Spleen (tissue), 11 donors: Measurements from ENCODE around the gene ZMYND8. TPM values are rescaled to one million over a fixed set of nuclear protein-coding genes. Genes with fewer than 3 reads are reported as not detected.

Source experiments
- DNase-seq: peaks from one replicate; pipeline ENCODE4 v3.0.0-alpha.2; 2020
- H3K27ac ChIP-seq, 8 donors: fragments of 200-600 bp; sonication (generic) in 7 of 8; 1 replicate in 4 of 8; 2 replicates in 4 of 8; pipeline versions ENCODE4 v1.5.0 to v1.8.0; 2016 to 2021; ENCODE audit warnings: inconsistent platforms in 4 of 8, mild to moderate bottlenecking in 4 of 8, moderate library complexity in 1 of 8
- H3K27me3 ChIP-seq, 7 donors: fragments of 200-600 bp; sonication (generic) in 6 of 7; replicated peaks in 1 of 7; 1 replicate in 4 of 7; 2 replicates in 3 of 7; pipeline versions ENCODE4 v1.5.0 to v1.8.0; 2016 to 2021; ENCODE audit warnings: inconsistent platforms in 3 of 7, mild to moderate bottlenecking in 1 of 7
- H3K36me3 ChIP-seq, 6 donors: fragments of 200-600 bp; sonication (generic) in 5 of 6; 1 replicate in 4 of 6; 2 replicates in 2 of 6; pipeline versions ENCODE4 v1.5.0 to v1.8.0; 2016 to 2021; ENCODE audit warnings: inconsistent platforms in 2 of 6
- H3K4me1 ChIP-seq, 6 donors: fragments of 200-600 bp; sonication (generic) in 5 of 6; 1 replicate in 3 of 6; 2 replicates in 3 of 6; pipeline versions ENCODE4 v1.5.0 to v1.8.0; 2016 to 2021; ENCODE audit warnings: inconsistent platforms in 3 of 6
- H3K4me3 ChIP-seq, 8 donors: fragments of 200-600 bp; sonication (generic) in 7 of 8; 1 replicate in 4 of 8; 2 replicates in 4 of 8; pipeline versions ENCODE4 v1.5.0 to v1.8.0; 2016 to 2021; ENCODE audit warnings: inconsistent platforms in 4 of 8, mild to moderate bottlenecking in 4 of 8, moderate library complexity in 2 of 8
- H3K9me3 ChIP-seq, 8 donors: fragments of 200-600 bp; sonication (generic) in 7 of 8; 1 replicate in 4 of 8; 2 replicates in 4 of 8; pipeline versions ENCODE4 v1.5.0 to v1.8.0; 2016 to 2021; ENCODE audit warnings: inconsistent platforms in 4 of 8
- POLR2A ChIP-seq, 3 donors: fragments of 450-650 bp; IDR thresholded peaks; one replicate each; pipeline ENCODE4 v1.5.1; 2017; ENCODE audit warnings: antibody characterized with exemption in 3 of 3, mild to moderate bottlenecking in 1 of 3
- POLR2AphosphoS5 ChIP-seq, 3 donors: sonication (generic); formaldehyde crosslinking; IDR thresholded peaks; one replicate each; pipeline ENCODE4 v1.5.1; 2017; ENCODE audit warnings: antibody characterized with exemption in 3 of 3
- WGBS, 5 donors: extraction: QIAGEN DNeasy Blood & Tissue Kit in 3 of 5; methylation state at CpG; one replicate each; pipeline versions ENCODE4 v1.1.5 to v1.1.7; 2013 to 2018; 5-methylcytosine and 5-hydroxymethylcytosine counted together
- intact Hi-C: fragments of 100-400 bp; cut with DNase I; formaldehyde crosslinking; loops from one replicate; pipeline ENCODE4 v1.15.0; 2023; ENCODE audit warnings: low total_unique reads
- polyA plus RNA-seq, 3 donors: library from polyadenylated mRNA; stranded (reverse); fragments of 200-250 nt; gene quantifications; one replicate each; pipeline ENCODE4 v1.2.1, GENCODE V29; 2013
- total RNA-seq, 7 donors: library from RNA; depleted of rRNA in 3 of 7; stranded (reverse); fragments of >200 nt in 3 of 7; fragmentation: NEBNext Ultra II Directional in 4 of 7; extraction: Animal tissue kit (Norgen Biotek cat#: 25700) in 4 of 7; gene quantifications; one replicate each; pipeline versions ENCODE4 v1.1.0 to v1.2.1, GENCODE V29; 2016 to 2021
- TF ChIP-seq, protein P1 (sequence below), 11 experiments: fragments of 200-600 bp in 7 of 11; fragments of 450-650 bp in 4 of 11; sonication (generic) in 4 of 11; IDR thresholded peaks in 8 of 11; conservative IDR thresholded peaks in 3 of 11; 1 replicate in 7 of 11; 2 replicates in 4 of 11; pipeline versions ENCODE4 v1.4.0 to v1.8.0; 2016 to 2021; ENCODE audit warnings: antibody characterized with exemption in 11 of 11, inconsistent platforms in 4 of 11, mild to moderate bottlenecking in 1 of 11
- donor health status: healthy with polysubstance abuse.
- donor health status: DM: no; HTN: no; CAD: no; lungs with moderate emphysema.
- donor health status: DM: no; HTN: no; CAD: no.
- donor health status: Bipolar disorder and iron deficiency.
- donor health status: healthy.
- donor health status: DM: no; HTN: no; CAD: no.
- donor health status: DM: yes; HTN: yes; CAD: no.

ZMYND8 gene
- total and polyA plus RNA-seq, 10 donors = 12.5 to 64.0 (median 46.8) TPM

DNA sequence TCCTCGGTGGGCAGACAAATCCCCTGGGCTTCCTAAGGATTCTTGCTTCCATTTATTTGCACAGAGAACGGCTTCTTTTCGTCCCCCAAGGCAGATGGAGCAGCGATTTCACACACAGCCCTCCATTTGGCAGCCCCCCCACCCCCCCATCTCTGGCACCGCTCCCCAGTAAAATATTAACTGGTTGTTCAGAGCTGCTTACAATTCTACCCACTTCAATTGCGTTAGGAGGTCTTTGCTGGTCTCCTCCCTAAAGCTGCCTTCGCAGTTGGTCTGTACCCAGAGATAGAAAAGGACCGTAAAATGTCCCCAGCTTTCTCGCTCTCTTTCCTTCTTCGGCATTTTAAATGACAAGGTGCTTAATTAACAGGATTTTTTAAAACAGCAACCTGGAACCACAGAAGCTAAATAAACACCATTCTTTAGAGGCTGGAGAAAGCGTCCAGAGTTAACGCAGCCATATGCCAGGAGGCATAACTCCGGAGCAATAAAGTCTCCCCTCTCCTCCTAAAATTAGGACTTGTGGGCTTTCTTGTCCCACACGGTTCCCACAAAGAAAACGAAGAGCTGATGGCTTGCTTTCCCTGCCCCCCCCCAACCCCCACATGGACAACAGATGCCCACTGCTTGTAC is 1.7 kb upstream of the ZMYND8 start:
- 52 to 66% (median 55%) methylated on average over 15 of the region's 15 CpGs for WGBS, 5 donors
- Histone ChIP-seq H3K4me1 (peaks cover 74 to 100% (median 96%) of the 10 kb centered on the region in 6 donors), H3K36me3 (no peaks in the 10 kb centered on the region), H3K27ac (peak overlapping the region; percentile 96 to 99 (median 98)), H3K4me3 (peak overlapping the region in 1 of 8 donors; percentile 62), H3K9me3 (no peaks in the 10 kb centered on the region), H3K27me3 (no peaks in the 10 kb centered on the region)
- intact Hi-C loops = no loop called here
- no peak for DNase-seq
- no peak for TF ChIP-seq POLR2AphosphoS5 (IDR thresholded peaks at IDR 0.05)
- no peak for TF ChIP-seq POLR2A (IDR thresholded peaks at IDR 0.05)
- TF ChIP-seq, protein P1, sequence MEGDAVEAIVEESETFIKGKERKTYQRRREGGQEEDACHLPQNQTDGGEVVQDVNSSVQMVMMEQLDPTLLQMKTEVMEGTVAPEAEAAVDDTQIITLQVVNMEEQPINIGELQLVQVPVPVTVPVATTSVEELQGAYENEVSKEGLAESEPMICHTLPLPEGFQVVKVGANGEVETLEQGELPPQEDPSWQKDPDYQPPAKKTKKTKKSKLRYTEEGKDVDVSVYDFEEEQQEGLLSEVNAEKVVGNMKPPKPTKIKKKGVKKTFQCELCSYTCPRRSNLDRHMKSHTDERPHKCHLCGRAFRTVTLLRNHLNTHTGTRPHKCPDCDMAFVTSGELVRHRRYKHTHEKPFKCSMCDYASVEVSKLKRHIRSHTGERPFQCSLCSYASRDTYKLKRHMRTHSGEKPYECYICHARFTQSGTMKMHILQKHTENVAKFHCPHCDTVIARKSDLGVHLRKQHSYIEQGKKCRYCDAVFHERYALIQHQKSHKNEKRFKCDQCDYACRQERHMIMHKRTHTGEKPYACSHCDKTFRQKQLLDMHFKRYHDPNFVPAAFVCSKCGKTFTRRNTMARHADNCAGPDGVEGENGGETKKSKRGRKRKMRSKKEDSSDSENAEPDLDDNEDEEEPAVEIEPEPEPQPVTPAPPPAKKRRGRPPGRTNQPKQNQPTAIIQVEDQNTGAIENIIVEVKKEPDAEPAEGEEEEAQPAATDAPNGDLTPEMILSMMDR (IDR thresholded peaks at IDR 0.05 in 8 of 11, conservative IDR thresholded peaks at IDR 0.05 in 3 of 11) = no peak

DNA sequence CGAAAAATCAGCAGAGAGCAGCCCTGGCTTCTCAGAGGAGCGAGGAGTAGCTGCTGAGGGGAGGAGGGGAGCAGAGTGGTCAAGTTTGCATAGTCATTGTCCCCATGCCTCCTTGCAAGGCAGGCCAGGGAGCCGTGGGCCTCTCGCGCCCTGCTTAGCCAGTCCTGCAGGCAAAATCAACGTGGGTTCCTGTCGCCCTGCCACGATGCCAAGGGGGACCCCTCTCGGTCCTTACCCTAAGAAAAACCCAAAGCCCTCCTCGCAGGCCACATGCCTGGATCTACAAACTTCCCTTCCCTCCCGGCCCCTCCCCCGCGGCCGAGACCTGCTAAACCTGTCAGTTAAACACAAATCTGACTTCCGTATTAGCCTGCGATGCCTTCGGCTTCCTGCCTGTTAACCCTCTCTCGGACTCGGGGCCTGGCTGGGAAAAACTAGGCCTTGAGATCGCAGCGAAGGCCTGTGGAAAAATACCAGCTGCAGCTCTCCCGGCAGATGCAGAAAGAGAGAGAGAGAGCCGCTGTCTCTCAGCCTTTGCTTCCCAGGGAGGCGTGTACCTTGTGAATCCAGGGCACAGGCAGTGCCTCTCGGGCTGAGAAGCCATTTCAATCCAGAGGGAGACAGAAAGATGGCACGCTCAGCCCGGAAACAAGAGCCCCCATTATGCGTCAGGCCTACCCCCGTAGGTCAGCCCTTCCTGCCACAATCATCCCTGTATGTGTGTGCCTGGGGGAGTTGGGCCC is 968 bp upstream of the ZMYND8 start:
- Histone ChIP-seq H3K9me3 (no peaks in the 10 kb centered on the region), H3K4me3 (peak overlapping the region in 6 of 8 donors; percentile 13 to 62 (median 18)), H3K4me1 (peaks cover 76 to 100% (median 98%) of the 10 kb centered on the region in 6 donors), H3K36me3 (no peaks in the 10 kb centered on the region), H3K27ac (peak overlapping the region; percentile 96 to 99 (median 98)), H3K27me3 (no peaks in the 10 kb centered on the region)
- TF ChIP-seq POLR2A (IDR thresholded peaks at IDR 0.05) (no peak), POLR2AphosphoS5 (IDR thresholded peaks at IDR 0.05) (peak; percentile 74 to 87 (median 85))
- TF ChIP-seq, protein P1 (IDR thresholded peaks at IDR 0.05 in 8 of 11, conservative IDR thresholded peaks at IDR 0.05 in 3 of 11) = peak in 1 of 11 experiments; percentile 16
- intact Hi-C loops = no loop called here
- DNase-seq = peak; percentile 96
- WGBS, 5 donors = 1 to 5% (median 4%) methylated on average over 18 to 29 of the region's 29 CpGs

DNA sequence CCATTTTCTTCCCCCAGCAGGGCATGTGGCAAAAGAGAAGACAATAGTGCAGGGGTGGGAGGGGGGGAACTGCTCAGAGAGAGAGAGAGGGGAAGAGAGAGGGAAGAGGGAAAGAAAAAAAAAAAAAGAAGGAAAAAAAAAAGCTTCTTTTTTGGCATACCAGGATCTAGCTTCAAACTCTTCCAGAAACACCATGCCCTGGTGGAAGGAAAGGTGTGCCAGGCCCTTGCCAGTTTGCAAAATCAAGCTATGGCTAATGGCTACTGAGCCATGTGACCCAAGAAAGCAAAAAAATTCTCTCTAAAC is 326 bp downstream of the ZMYND8 start:
- Histone ChIP-seq H3K4me3 (peak overlapping the region in 6 of 8 donors; percentile 9 to 62 (median 28)), H3K4me1 (peaks cover 82 to 100% (median 99%) of the 10 kb centered on the region in 6 donors), H3K36me3 (no peaks in the 10 kb centered on the region), H3K9me3 (no peaks in the 10 kb centered on the region), H3K27me3 (no peaks in the 10 kb centered on the region), H3K27ac (peak overlapping the region; percentile 96 to 99 (median 98))
- intact Hi-C loops = no loop called here
- no peak for DNase-seq
- TF ChIP-seq, protein P1 (IDR thresholded peaks at IDR 0.05 in 8 of 11, conservative IDR thresholded peaks at IDR 0.05 in 3 of 11) = no peak
- TF ChIP-seq POLR2AphosphoS5 (IDR thresholded peaks at IDR 0.05) = no peak
- TF ChIP-seq POLR2A (IDR thresholded peaks at IDR 0.05) = no peak
